ENCODE measurements around the gene ALDH1B1.
"Not testable (repeated sequence)": the region's sequence is repeated elsewhere in the genome, so short reads cannot be mapped to it uniquely, and the experiment has no call there.

DNA sequence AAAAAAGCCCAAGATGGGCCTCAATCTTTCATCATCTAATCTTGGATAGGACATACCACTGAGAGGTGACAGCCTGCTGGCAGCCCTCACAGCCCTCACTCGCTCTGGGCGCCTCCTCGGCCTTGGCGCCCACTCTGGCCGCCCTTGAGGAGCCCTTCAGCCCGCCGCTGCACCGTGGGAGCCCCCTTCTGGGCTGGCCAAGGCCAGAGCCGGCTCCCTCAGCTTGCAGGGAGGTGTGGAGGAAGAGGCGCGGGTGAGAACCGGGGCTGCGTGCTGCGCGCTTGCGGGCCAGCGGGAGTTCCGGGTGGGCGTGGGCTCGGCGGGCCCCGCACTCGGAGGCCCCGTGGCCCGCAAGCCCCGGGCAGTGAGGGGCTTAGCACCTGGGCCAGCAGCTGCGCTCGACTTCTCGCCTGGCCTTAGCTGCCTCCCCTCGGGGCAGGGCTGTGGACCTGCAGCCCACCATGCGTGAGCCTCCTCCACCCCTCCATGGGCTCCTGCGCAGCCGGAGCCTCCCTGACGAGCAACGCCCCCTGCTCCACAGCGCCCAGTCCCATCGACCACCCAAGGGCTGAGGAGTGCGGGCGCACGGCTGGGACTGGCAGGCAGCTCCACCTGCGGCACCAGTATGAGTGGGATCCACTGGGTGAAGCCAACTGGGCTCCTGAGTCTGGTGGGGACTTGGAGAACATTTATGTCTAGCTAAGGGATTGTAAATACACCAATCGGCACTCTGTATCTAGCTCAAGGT is 15.0 kb upstream of the ALDH1B1 start:
- TF ChIP-seq, protein P1, sequence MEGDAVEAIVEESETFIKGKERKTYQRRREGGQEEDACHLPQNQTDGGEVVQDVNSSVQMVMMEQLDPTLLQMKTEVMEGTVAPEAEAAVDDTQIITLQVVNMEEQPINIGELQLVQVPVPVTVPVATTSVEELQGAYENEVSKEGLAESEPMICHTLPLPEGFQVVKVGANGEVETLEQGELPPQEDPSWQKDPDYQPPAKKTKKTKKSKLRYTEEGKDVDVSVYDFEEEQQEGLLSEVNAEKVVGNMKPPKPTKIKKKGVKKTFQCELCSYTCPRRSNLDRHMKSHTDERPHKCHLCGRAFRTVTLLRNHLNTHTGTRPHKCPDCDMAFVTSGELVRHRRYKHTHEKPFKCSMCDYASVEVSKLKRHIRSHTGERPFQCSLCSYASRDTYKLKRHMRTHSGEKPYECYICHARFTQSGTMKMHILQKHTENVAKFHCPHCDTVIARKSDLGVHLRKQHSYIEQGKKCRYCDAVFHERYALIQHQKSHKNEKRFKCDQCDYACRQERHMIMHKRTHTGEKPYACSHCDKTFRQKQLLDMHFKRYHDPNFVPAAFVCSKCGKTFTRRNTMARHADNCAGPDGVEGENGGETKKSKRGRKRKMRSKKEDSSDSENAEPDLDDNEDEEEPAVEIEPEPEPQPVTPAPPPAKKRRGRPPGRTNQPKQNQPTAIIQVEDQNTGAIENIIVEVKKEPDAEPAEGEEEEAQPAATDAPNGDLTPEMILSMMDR (IDR thresholded peaks at IDR 0.05): not testable (repeated sequence)
- TF ChIP-seq POLR2A (IDR thresholded peaks at IDR 0.05): not testable (repeated sequence)
